IMR-90 (cell line): Measurements from ENCODE around the gene DYNAP.

ENCODE experiments used
- CEBPB ChIP-seq: IDR thresholded peaks from 2 replicates; pipeline ENCODE4 v1.6.1; 2012; ENCODE audit warnings: low read depth, low read length, improper control_type of control experiment
- MAFK ChIP-seq: IDR thresholded peaks from 2 replicates; pipeline ENCODE4 v1.6.1; 2012; ENCODE audit warnings: low read depth, low read length, improper control_type of control experiment
- MAZ ChIP-seq: IDR thresholded peaks from 2 replicates; pipeline ENCODE4 v1.6.1; 2012; ENCODE audit warnings: low read depth, mild to moderate bottlenecking, low read length, improper control_type of control experiment, moderate library complexity, borderline replicate concordance
- POLR2A ChIP-seq: IDR thresholded peaks from 2 replicates; pipeline ENCODE4 v1.6.1; 2012; ENCODE audit warnings: mild to moderate bottlenecking, low read depth, low read length
- RAD21 ChIP-seq: IDR thresholded peaks from 2 replicates; pipeline ENCODE4 v1.6.1; 2012; ENCODE audit warnings: low read length, improper control_type of control experiment
- SMC3 ChIP-seq: fragments of 150-350 bp; IDR thresholded peaks from 2 replicates; pipeline ENCODE4 v1.6.1; 2016; ENCODE audit warnings: low read depth, mild to moderate bottlenecking, antibody characterized with exemption, low read length, moderate library complexity
- TF ChIP-seq, protein P1 (sequence below): conservative IDR thresholded peaks from 2 replicates; pipeline ENCODE4 v1.5.1; 2012; ENCODE audit warnings: mild to moderate bottlenecking, low read depth, low read length, improper control_type of control experiment
- TF ChIP-seq, protein P2 (sequence below): fragments of 150-350 bp; IDR thresholded peaks from 2 replicates; pipeline ENCODE4 v1.6.1; 2016; ENCODE audit warnings: low read depth, mild to moderate bottlenecking, low read length, moderate library complexity, borderline replicate concordance

DNA sequence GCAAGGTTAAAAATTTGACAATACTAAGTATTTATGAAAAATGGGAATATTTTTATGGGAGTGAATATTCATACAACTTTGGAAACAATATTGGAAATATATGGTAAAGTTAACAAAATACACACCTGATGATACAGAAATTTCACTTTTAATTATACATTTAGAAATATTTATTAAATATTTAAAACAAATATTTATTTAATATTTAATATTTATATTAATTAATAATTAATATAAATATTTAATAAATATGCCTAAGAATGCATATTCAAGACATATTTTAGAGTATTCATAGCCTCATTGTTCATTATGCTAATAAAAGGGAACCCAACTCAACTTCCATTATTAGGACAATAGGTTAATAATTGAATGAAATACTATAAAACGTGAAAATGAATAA lies 7.0 kb upstream of the DYNAP start:
- TF ChIP-seq, protein P1, sequence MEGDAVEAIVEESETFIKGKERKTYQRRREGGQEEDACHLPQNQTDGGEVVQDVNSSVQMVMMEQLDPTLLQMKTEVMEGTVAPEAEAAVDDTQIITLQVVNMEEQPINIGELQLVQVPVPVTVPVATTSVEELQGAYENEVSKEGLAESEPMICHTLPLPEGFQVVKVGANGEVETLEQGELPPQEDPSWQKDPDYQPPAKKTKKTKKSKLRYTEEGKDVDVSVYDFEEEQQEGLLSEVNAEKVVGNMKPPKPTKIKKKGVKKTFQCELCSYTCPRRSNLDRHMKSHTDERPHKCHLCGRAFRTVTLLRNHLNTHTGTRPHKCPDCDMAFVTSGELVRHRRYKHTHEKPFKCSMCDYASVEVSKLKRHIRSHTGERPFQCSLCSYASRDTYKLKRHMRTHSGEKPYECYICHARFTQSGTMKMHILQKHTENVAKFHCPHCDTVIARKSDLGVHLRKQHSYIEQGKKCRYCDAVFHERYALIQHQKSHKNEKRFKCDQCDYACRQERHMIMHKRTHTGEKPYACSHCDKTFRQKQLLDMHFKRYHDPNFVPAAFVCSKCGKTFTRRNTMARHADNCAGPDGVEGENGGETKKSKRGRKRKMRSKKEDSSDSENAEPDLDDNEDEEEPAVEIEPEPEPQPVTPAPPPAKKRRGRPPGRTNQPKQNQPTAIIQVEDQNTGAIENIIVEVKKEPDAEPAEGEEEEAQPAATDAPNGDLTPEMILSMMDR: no peak
- TF ChIP-seq MAZ: no peak
- TF ChIP-seq POLR2A: no peak
- TF ChIP-seq RAD21: no peak
- TF ChIP-seq SMC3: no peak
- no peak for TF ChIP-seq CEBPB
- no peak for TF ChIP-seq MAFK
- TF ChIP-seq, protein P2, sequence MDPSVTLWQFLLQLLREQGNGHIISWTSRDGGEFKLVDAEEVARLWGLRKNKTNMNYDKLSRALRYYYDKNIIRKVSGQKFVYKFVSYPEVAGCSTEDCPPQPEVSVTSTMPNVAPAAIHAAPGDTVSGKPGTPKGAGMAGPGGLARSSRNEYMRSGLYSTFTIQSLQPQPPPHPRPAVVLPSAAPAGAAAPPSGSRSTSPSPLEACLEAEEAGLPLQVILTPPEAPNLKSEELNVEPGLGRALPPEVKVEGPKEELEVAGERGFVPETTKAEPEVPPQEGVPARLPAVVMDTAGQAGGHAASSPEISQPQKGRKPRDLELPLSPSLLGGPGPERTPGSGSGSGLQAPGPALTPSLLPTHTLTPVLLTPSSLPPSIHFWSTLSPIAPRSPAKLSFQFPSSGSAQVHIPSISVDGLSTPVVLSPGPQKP: no peak
